Neural progenitor cell (in vitro differentiated cells): Measurements from ENCODE around the gene CHI3L2. TPM values are rescaled to one million over a fixed set of nuclear protein-coding genes. Genes with fewer than 3 reads are reported as not detected.
A peak's percentile ranks its signal among the peaks of the same experiment; 100 is the strongest.

Experiments used
- DNase-seq: peaks from one replicate; pipeline ENCODE4 v3.0.0-alpha.2; 2016; ENCODE audit warnings: low spot score
- H2AFZ ChIP-seq: fragments of 200-600 bp; sonication (generic); replicated peaks from 2 replicates; pipeline ENCODE4 v1.6.1; 2016; ENCODE audit warnings: antibody characterized with exemption
- H3F3A ChIP-seq: fragments of 200-600 bp; sonication (generic); 2 replicates; pipeline ENCODE4 v1.6.1; 2016; ENCODE audit warnings: antibody characterized with exemption, low read depth
- H3K27ac ChIP-seq: fragments of 200-600 bp; sonication (generic); 2 replicates; pipeline ENCODE4 v1.5.1; 2016; ENCODE audit warnings: mild to moderate bottlenecking
- H3K27me3 ChIP-seq: fragments of 200-600 bp; sonication (generic); 2 replicates; pipeline ENCODE4 v1.6.1; 2016; ENCODE audit warnings: mild to moderate bottlenecking, moderate library complexity
- H3K36me3 ChIP-seq: fragments of 200-600 bp; sonication (generic); 2 replicates; pipeline ENCODE4 v1.5.1; 2016
- H3K4me1 ChIP-seq: fragments of 200-600 bp; sonication (generic); 2 replicates; pipeline ENCODE4 v1.6.1; 2016; ENCODE audit warnings: mixed run types
- H3K4me2 ChIP-seq: fragments of 200-600 bp; sonication (generic); 2 replicates; pipeline ENCODE4 v1.6.1; 2016
- H3K4me3 ChIP-seq: fragments of 200-600 bp; sonication (generic); 2 replicates; pipeline ENCODE4 v1.5.1; 2016
- H3K79me2 ChIP-seq: fragments of 200-600 bp; sonication (generic); 2 replicates; pipeline ENCODE4 v1.6.1; 2016; ENCODE audit warnings: low read depth
- H3K9ac ChIP-seq: fragments of 200-600 bp; sonication (generic); 2 replicates; pipeline ENCODE4 v1.6.1; 2016
- H3K9me3 ChIP-seq: fragments of 200-600 bp; sonication (generic); 2 replicates; pipeline ENCODE4 v1.5.1; 2016; ENCODE audit warnings: low read depth
- H4K20me1 ChIP-seq: fragments of 200-600 bp; sonication (generic); 2 replicates; pipeline ENCODE4 v1.6.1; 2016; ENCODE audit warnings: low read depth
- H3K27ac Mint-ChIP-seq: 3 replicates; pipeline ENCODE4 v1.8.0; 2021; ENCODE audit warnings: mixed read lengths
- H3K27me3 Mint-ChIP-seq: 2 replicates; pipeline ENCODE4 v1.8.0; 2022; ENCODE audit warnings: low read depth, mild to moderate bottlenecking, inconsistent platforms, moderate library complexity, mixed read lengths; ENCODE audit not compliant: insufficient read depth
- H3K36me3 Mint-ChIP-seq: 3 replicates; pipeline ENCODE4 v1.8.0; 2021; ENCODE audit warnings: mixed read lengths
- H3K4me1 Mint-ChIP-seq: 3 replicates; pipeline ENCODE4 v1.8.0; 2021; ENCODE audit warnings: mixed read lengths
- H3K4me3 Mint-ChIP-seq: 3 replicates; pipeline ENCODE4 v1.8.0; 2021; ENCODE audit warnings: mild to moderate bottlenecking, moderate library complexity, mixed read lengths
- H3K9me3 Mint-ChIP-seq: 3 replicates; pipeline ENCODE4 v1.8.0; 2020; ENCODE audit warnings: mixed read lengths
- CTCF ChIP-seq: fragments of 200-600 bp; sonication (generic); IDR thresholded peaks from 2 replicates; pipeline ENCODE4 v1.5.1; 2017; ENCODE audit warnings: antibody characterized with exemption, mild to moderate bottlenecking
- EZH2 ChIP-seq: fragments of 200-600 bp; sonication (generic); IDR thresholded peaks from 2 replicates; pipeline ENCODE4 v1.6.1; 2017; ENCODE audit warnings: antibody characterized with exemption, mild to moderate bottlenecking, moderate library complexity
- EZH2phosphoT487 ChIP-seq: fragments of 200-600 bp; sonication (generic); IDR thresholded peaks from 2 replicates; pipeline ENCODE4 v1.6.1; 2017; ENCODE audit warnings: antibody characterized with exemption
- total RNA-seq: library from RNA; depleted of rRNA; stranded (reverse); fragments of >200 nt; gene quantifications from 2 replicates; pipeline ENCODE4 v1.2.3, GENCODE V29; 2015; ENCODE audit warnings: low replicate concordance

The CHI3L2 gene
- total RNA-seq = not detected in 2 replicates

GRCh38 chr1:111227434-111227833 is at the start of gene CHI3L2:
TSS of gene CHI3L2 (plus strand) at chr1:111227713. CDS start at chr1:111227730, 17 bp downstream.
- Mint-ChIP-seq H3K4me3 (no peak within 1 kb of the TSS), H3K4me1 (peaks cover 18% of the 10 kb centered on the region), H3K9me3 (no peaks in the 10 kb centered on the region), H3K27me3 (peaks cover 2% of the 10 kb centered on the region), H3K36me3 (no peaks in the 10 kb centered on the region), H3K27ac (peak within 1 kb of the TSS; percentile 53)
- Histone ChIP-seq H3F3A (peaks cover 3% of the 10 kb centered on the region), H3K36me3 (no peaks in the 10 kb centered on the region), H3K9ac (no peak within 1 kb of the TSS), H3K9me3 (no peaks in the 10 kb centered on the region), H3K27ac (no peak within 1 kb of the TSS), H3K27me3 (no peaks in the 10 kb centered on the region), H3K79me2 (no peaks in the 10 kb centered on the region), H3K4me2 (no peak within 1 kb of the TSS), H2AFZ (no peak within 1 kb of the TSS), H3K4me3 (no peak within 1 kb of the TSS), H3K4me1 (peaks cover 17% of the 10 kb centered on the region), H4K20me1 (no peaks in the 10 kb centered on the region)
- TF ChIP-seq CTCF (no peak), EZH2 (no peak), EZH2phosphoT487 (no peak)
- no peak for DNase-seq

- Histone ChIP-seq H3K79me2 (no peaks in the 10 kb centered on the region), H3K9ac (no peak overlapping the region), H3F3A (no peaks in the 10 kb centered on the region), H3K36me3 (peaks cover 11% of the 10 kb centered on the region), H3K27ac (no peak overlapping the region), H3K9me3 (no peaks in the 10 kb centered on the region), H4K20me1 (no peaks in the 10 kb centered on the region), H2AFZ (no peak overlapping the region), H3K4me2 (no peak overlapping the region), H3K4me1 (no peaks in the 10 kb centered on the region), H3K27me3 (no peaks in the 10 kb centered on the region), H3K4me3 (no peak overlapping the region)
- Mint-ChIP-seq H3K36me3 (peaks cover 5% of the 10 kb centered on the region), H3K27me3 (peaks cover under 1% of the 10 kb centered on the region), H3K27ac (no peak overlapping the region), H3K9me3 (no peaks in the 10 kb centered on the region), H3K4me3 (no peak overlapping the region), H3K4me1 (no peaks in the 10 kb centered on the region)
- TF ChIP-seq EZH2 = no peak
- TF ChIP-seq CTCF = no peak
- TF ChIP-seq EZH2phosphoT487 = no peak
- DNase-seq = no peak
These were observed 47.5 kb upstream of the CHI3L2 start for GRCh38 chr1:111179968-111180533.

GRCh38 chr1:111182052-111182451 is 45.5 kb upstream of the CHI3L2 start:
- no peak overlapping the region for H3K4me2 ChIP-seq
- no peak overlapping the region for H3K9ac ChIP-seq
- no peak for TF ChIP-seq EZH2
- no peak for TF ChIP-seq CTCF
- TF ChIP-seq EZH2phosphoT487 = no peak
- DNase-seq = no peak
- Mint-ChIP-seq H3K4me3 (no peak overlapping the region), H3K9me3 (no peaks in the 10 kb centered on the region), H3K27ac (no peak overlapping the region), H3K27me3 (peaks cover 2% of the 10 kb centered on the region), H3K4me1 (no peaks in the 10 kb centered on the region), H3K36me3 (peaks cover 13% of the 10 kb centered on the region)
- peaks cover 11% of the 10 kb centered on the region for H3K36me3 ChIP-seq
- no peaks in the 10 kb centered on the region for H3K4me1 ChIP-seq
- H3F3A ChIP-seq = no peaks in the 10 kb centered on the region
- H4K20me1 ChIP-seq = no peaks in the 10 kb centered on the region
- no peaks in the 10 kb centered on the region for H3K9me3 ChIP-seq
- H3K79me2 ChIP-seq = no peaks in the 10 kb centered on the region
- no peak overlapping the region for H2AFZ ChIP-seq
- no peak overlapping the region for H3K4me3 ChIP-seq
- H3K27me3 ChIP-seq = no peaks in the 10 kb centered on the region
- no peak overlapping the region for H3K27ac ChIP-seq
